K562 (cell line): ENCODE data around the gene CDRT4. TPM values are rescaled to one million over a fixed set of nuclear protein-coding genes. Genes with fewer than 3 reads are reported as not detected.

ENCODE experiments used
- MGA ChIP-seq: fragments of 450-650 bp; IDR thresholded peaks from 2 replicates; pipeline ENCODE4 v1.6.1; 2016; ENCODE audit warnings: mild to moderate bottlenecking, moderate library complexity
- polyA plus RNA-seq, 8 experiments: library from polyadenylated mRNA; depleted of rRNA in 4 of 8; stranded (reverse) in 5 of 8; unstranded in 3 of 8; fragments of >200 nt; fragmentation: Nextera tagmentation in 2 of 8; fragmentation: Illumina TruSeq in 1 of 8; extraction: Ambion mirVana in 2 of 8; extraction: Trizol in 1 of 8; gene quantifications; 2 replicates each; pipeline versions ENCODE4 v1.2.1 to v1.2.3, GENCODE V29; 2011 to 2014; ENCODE audit warnings: inconsistent platforms in 1 of 8, missing spikeins in 1 of 8
- total RNA-seq, 7 experiments: library from RNA; depleted of rRNA in 6 of 7; stranded (reverse); fragments of >200 nt in 6 of 7; fragmentation: Illumina TruSeq in 2 of 7; extraction: Trizol in 2 of 7; gene quantifications; 2 replicates each; pipeline versions ENCODE4 v1.2.1 to v1.2.3, GENCODE V29; 2011 to 2021; ENCODE audit warnings: low replicate concordance in 1 of 7

Gene CDRT4
- total and polyA plus RNA-seq, 9 of the 15 experiments (the other 6 are each of a cell fraction or from before 2014, with no cell fraction given): 1.7 to 6.4 (median 3.5) TPM

GRCh38 chr17:15413101-15413771, 54.2 kb downstream of the CDRT4 start (continued):
- TF ChIP-seq MGA: no peak
- TF ChIP-seq, all 486 proteins: peak for 0
